GM19463 (cell line): ENCODE data around the gene CHD9NB.
"Not testable (repeated sequence)": the region's sequence is repeated elsewhere in the genome, so short reads cannot be mapped to it uniquely, and the experiment has no call there.

Source experiments
- ATAC-seq: cut with Tn5 transposase; IDR thresholded peaks from one replicate; pipeline ENCODE4 v1.9.1; 2021; ENCODE audit warnings: mild to moderate bottlenecking, moderate library complexity; ENCODE audit not compliant: unreplicated experiment

CHD9NB gene

DNA sequence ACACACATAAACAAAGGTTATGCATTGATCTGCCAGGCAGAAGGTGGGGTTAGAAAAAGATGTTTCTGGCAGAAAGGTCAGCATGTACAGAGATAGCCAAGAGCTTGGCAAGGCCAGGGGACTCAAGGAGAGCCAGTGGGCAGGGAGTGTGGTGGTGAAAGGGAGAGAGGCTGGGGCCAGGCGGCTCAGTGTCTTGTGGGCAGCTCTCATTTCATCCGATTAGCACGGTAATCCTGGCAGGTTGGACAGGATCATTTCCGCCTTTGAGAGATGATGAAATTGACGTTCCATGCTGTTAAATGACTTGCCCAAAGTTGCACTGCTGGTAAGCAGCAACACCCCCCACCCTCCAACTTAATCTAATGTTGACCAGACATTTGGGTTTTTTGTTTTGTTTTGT lies 5.7 kb upstream of the CHD9NB start:
- no peak for ATAC-seq

DNA sequence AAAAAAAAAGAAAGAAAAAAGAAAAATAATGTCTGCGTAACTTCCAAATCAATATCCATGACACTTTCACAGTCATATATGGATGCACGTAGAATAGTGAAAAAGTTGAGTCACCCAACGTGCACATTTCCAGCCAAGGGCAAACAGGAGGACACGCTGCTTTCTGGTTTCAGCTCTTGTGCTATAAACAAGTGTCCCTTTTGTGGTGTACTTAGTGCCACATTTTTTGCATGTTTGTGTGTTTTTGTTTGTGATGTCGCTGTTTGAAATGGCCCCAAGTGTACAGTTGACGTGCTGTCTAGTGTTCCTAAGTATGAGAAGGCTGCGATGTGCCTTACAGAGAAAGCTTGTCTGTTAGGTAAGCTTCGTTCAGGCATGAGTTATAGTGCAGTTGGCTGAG lies 5.0 kb upstream of the CHD9NB start:
- ATAC-seq, result no peak

DNA sequence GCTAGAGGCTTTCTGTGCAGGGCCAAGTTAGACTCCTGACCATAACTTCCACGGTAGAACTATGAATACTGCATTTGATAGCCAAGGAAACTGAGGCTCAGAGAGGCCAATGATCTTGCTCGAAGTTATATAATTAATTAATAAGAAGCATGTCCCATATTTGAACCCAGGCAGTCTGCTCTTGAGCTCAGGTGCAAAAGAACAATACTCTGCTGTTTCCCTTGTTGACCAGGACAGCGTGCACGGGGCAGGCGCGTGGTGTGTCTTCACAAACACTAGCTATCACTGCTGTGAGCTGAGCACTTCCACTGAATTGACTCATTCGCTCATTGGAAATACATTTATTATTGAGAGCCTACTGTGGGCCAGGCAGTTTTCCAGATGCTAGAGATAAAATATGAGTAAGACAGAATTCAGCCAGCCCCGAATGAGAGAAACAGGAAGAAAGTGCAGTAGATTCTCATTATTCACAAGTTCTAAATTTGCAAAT lies 3.7 kb upstream of the CHD9NB start:
- ATAC-seq, result no peak

DNA sequence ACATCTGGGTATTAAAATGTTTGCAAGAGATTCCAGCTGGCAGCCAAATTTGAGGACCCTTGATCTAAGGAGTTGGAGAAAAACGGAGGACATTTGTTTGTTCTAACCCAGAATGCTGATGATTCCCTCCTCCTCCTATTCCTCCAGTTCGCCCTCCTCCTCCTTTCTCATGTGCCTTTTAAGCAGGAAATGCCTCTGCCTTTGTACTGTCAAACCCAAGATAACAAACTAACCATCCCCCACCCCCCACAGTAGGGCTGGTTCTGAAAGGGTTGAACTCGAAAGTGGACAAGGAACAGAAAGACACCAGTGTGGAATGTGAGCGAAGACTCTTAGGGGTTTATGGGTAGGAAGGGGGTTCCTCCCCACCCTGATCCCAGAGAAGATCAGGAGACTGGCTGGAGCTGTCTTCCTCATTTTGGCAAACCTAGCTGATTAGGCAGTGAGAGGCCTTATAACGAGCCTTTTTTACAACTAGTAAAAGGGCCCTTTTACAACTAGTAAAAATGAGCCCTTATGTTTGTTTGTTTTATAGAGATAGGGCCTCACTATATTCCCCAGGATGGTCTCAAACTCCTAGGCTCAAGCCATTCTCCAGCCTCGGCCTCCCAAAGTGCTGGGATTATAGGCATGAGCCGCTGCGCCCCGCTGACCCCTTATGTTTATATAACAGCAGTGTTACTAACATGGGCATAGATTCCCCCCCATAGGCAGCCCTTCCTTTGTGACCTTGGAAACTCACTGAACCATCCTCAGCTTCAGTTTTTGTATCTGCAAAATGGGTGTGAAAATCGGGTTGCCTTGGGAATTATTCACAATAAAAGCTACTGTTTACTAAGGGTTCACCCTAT lies 3.1 kb upstream of the CHD9NB start:
- no peak for ATAC-seq

DNA sequence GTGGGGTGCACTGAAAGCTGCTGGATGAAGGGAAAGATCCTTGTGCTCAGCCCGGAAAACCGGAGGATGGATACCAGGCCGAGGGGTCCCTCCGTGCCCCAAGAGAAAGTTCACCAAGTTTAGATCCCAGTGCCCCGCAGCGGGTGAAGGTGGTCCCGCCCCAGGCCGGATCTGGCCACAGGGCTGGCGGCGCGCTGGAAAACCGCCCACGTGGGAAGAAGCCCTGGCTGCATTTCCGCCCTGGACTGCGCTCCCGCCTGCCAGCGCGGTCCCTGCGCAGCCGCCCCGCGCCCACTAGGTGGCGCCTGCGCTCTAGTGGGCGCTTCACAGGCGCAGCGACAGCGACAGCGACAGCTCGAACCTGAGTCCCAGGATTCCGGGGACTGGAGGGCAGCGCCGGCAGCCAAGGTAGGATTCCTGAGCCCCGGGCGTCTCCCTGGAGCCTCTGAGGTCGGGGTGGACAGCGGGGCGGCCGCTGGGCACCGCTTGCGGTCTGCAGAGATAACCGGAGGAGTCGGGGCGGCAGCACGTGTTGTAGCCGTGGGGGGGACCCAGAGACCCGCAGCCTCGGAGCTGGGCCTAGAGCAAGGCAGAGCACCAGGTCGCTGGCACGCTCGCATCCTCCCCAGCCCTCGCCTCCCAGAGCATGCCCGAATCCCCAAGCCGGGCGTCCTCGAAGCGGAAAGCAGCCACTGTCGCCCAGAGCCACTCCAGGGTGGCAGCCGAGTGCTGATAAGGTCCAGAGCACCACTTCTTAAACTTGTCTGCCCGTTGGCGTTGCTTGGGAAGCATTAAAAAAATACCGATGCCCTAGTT lies 2.2 kb upstream of the CHD9NB start, which contains the start of gene CHD9:
TSS of gene CHD9 (plus strand) at position 322 of the 816 bp plus-strand sequence. CDS start 101,099 bp downstream, outside the sequence.
- peak; percentile 76 for ATAC-seq

DNA sequence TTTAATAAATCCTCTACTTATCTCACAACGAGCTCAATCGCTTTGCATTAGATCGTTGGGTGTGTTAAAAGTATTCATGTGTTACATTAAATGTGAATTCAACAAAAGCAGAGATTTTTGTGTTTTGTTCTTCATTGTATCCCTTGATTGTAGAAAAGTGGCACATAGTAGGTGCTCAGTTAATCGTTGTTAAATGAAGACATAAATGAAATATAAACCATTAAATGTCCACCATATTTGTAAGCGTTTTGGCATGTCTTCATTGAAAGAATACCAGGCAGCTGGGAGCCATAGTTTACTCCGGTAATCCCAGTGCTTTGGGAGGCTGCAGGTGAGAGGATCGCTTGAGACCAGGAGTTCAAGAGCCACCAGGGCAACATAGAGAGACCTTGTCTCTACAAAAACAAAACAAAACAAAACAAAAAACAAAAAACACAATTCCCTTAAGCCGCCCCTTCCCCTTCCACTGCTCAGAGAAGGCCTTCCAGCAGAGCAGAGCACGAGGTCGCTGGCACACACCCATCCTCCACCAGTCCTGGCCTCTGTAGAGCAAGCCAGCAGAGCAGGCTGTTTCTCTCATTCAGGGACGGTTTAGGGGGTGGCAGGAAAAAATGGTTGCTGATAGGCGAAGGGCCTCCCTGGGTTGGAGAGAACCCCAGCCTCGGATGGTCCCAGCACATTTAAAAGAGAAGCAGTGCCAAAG lies 1.4 kb upstream of the CHD9NB start:
- ATAC-seq, result peak; percentile 28

DNA sequence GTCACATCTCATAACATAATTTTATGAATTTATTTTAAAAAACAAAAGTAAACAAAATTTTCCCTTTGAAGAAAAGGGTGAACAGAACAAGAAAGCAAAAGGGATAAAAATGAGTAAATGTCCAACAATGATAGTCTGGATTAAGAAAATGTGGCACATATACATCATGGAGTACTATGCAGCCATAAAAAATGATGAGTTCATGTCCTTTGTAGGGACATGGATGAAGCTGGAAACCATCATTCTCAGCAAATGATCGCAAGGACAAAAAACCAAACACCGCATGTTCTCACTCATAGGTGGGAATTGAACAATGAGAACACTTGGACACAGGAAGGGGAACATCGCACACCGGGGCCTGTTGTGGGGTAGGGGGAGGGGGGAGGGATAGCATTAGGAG lies 1.4 kb downstream of the CHD9NB start:
- ATAC-seq, result not testable (repeated sequence)

DNA sequence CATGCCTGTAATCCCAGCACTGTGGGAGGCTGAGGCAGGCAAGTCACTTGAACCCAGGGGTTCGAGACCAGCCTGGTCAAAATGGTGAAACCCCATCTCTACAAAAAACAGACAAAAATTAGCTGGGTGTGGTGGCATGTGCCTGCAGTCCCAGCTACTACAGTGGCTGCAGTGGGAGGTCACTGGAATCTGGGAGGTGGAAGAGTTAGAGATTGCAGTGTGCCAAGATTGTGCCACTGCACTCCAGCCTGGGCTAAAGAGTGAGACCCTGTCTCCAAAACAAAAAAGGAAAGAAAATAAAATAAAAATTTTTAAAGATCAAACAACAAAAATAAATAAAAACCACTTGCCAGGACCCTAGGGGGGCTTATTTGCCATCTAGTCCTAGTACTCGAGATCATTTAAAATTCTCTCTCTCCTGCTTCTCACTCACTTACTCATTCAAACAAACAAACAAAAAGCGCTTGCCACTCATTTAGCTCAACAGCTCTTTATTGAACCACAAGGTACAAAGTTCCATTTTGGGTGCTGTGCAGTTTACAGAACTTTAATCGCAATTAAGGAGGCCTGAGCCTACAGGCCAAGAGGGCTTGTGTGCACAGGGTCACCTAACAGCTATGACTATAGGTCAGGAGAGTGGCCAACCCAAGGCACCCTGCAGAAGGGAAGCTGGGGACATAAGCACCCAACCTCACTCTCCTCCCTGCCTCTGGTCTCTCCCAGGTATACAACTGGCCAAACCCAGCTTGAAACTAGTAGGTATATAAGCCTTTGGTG lies 4.4 kb downstream of the CHD9NB start:
- ATAC-seq, result no peak

DNA sequence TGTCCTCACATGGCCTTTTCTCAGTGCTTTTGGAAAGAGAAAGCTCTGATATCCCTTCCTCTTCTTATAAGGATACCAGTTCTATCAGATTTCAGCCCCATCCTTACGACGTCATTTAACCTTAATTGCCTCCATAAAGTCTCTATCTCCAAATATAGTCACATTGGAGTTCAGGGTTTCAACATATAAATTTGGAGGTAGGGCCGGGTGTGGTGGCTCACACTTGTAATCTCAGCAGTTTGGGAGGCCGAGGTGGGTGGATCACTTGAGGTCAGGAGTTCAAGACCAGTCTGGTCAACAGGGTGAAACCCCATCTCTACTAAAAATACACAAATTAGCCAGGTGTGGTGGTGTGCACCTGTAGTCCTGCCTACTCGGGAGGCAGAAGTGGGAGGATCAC lies 5.2 kb downstream of the CHD9NB start:
- not testable (repeated sequence) for ATAC-seq

DNA sequence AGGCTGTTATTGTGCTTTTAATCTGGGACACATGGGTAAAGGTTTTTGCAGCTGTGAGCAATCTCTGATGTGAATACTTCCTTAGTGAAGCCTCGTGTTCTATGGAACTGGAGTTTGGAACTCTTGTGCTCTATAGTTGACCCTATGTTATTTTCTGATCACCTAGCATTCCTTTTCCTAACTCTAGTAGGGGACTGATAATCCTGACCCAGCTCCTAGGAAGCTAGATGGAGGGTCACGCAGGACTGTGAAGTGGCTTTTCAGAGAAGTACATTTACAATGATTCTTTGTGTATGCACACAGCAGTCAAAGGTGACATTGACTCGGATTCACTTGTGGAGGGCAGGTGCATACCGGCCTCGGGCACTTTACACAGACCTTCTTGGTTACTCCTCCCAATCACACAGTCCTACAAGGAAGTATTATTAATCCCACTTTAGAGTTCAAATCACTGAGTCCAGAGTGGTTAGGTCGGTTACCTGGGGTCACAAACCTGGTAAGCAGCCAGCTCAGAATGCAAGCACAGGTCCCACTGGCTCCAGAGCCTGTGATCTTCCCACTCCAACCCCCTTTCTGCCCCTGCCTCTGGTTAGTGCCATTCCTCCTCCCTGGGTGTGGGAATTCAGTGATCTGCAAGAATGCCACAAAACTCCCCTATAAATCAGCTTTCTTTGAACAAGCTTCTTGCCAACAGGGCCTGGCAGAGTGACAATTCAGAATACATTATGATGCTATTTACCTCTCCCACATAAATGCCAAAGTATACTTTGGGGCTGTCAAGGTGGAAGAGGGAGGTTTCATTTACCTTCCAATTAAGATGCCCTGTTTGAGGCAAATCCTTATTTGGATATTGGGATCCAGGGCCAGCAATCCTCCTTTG lies 7.1 kb downstream of the CHD9NB start:
- ATAC-seq, result no peak

DNA sequence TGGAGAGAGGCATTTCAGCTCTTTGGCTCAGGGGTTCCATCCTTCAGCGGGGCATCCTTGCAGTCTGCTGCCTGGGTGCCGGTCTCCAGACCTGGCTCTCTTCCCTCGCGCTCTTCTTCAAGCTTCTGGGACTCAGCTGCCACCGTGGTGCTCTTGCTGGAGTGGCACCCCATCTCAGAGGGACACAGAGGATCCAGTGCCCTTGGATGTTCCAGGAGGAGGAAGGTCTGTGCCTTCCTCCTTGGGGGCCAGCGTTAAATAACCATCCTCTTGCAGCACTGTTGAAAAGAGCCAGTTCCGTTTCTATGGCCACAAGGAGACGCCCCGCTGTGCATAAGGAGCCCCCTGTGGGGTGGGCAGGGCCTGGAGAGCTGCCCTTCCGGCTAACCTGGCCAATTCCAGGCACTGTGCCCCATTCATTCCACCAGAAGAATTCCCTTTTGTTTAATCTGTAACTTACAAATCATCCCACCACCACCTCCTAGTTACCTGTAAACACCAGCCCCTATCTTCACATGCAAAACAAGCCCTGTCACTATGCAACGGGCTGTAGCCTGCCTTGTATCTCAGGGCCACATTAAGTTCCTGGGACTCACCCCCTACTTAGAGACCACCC lies 8.6 kb downstream of the CHD9NB start:
- no peak for ATAC-seq

DNA sequence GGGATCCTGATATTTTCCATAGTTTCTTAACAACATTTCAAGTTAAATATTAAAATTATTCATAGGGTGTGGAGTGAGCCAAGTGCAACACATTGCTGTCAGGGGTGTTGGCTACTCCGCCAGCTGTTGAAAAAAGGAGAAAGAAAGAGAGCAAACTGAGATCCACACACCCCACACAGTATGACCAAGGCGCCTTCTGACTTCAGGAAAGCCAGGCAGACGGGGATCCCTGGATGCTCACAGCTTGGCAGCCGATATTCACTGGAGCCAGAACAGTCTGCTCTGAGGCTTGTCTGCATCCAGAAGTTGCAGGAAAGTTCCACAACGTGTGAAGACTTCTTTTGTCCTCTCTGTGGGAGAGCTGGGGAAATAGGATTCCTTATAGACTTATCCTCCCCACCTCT lies 9.3 kb downstream of the CHD9NB start:
- no peak for ATAC-seq

DNA sequence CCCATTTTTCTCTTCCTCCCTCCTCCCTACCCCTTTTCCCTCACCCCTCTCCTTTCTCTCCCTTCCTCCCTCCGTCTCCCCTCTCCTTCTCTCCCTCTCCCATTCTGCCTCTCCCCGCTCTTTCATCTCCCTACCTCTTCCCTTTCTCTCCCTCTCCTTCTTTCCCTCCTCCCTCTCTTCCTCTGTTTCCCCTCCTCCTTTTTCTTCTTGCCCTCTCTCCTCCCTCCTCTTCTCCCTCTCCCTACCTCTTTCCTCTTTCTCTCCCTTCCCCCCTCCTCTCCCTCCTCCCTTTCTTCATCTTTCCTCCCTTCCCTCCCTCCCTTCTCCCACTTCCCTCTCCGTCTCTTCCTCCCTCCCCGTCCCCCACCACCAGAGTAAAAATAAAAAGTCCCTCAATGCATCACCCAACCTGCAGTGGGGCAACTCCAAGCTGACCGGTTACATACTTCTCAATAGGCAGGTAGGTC lies 10.4 kb downstream of the CHD9NB start:
- ATAC-seq, result no peak

DNA sequence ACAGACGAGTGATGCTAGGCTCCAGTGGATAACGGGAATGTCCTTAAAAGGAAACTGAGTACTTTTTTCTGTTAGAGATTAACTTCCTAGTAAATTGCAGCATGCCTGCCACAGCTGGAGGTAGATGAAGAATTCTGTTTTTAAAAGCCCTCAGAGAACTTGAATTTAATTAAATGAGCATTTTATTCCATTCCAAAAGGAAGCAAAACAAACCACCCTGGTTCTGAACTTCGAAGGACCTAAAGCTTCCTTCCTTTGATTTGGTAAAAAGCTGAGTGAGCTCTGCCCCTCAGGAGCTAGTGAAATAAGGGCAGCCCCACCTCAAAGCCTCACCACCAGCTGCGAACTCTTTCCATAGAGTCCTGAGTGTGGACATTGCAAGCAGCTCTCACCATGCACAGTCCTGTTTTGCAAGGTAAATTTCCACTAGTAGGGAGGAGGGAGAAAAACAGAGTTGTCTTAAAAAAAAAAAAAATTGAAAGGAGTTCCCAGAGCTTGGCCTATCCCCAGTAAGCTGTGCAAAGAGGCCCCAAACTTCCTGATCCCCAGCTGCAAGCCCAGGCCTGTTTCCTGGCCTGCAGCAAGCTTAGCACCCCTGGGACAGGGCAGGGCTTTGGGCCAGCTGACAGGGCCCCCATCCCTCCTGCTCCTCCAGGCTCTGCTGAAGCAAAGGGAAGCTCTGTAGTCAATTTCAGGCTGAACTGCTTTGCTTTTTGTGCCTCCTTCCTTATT lies 11.2 kb downstream of the CHD9NB start:
- peak; percentile 78 for ATAC-seq

DNA sequence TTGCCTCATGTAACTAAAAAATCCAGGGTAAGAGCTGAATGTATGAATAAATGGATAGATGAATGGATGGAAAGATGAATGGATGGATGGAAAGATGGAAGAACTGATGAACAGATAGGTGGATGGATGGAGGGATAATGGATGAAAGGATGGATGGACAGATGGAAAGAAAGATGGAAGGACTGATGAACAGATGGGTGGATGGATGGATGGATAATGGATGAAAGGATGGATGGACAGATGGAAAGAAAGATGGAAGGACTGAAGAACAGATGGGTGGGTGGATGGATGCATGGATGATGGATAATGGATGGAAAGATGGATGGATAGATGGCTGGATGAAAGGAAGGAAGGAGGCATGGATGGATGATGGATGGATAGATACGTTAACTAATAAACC lies 11.9 kb downstream of the CHD9NB start:
- ATAC-seq, result no peak

DNA sequence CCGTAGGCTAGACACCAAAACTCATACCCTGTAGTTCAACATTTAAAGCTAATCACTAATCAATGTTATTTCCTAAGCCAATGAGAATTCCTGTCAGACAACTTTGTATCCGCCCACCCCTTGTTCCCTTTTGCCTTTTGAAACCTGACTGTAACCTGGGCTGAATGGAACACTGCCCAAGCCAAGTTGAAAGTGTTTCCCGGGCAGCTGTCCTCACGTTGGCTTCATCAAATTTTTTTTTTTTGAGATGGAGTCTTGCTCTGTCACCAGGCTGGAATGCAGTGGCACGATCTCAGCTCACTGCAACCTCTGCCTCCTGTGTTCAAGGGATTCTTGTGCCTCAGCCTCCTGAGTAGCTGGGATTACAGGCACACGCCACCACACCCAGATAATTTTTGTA lies 16.0 kb downstream of the CHD9NB start:
- not testable (repeated sequence) for ATAC-seq

DNA sequence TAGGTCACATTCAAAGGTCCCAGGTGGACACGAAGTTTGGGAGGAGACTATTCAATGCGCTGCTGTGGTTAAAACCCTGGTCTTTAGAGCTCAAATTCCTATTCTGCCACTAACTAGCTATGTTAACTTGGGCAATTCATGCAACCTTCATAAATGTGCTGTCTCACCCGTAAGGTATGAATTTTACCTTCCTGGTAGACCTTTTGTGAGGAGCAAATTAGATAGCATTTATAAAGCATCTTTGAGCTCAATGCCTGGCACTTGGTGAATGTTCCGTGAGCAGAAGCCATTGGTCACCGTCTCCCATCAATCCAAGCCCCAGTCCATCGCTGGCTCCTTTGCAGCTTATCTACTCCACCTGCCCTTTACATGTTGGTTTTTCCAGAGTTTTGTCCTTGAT lies 16.6 kb downstream of the CHD9NB start:
- ATAC-seq, result no peak
